HCEC 1CT (cell line): ENCODE measurements around the gene PPP1R2.
A peak's percentile ranks its signal among the peaks of the same experiment; 100 is the strongest.

Source experiments
- DNase-seq: peaks from one replicate; pipeline ENCODE4 v3.0.0-alpha.2; 2017

The PPP1R2 gene

GRCh38 chr3:195563317-195563716 lies 20.2 kb upstream of the PPP1R2 start:
- no peak for DNase-seq

DNA sequence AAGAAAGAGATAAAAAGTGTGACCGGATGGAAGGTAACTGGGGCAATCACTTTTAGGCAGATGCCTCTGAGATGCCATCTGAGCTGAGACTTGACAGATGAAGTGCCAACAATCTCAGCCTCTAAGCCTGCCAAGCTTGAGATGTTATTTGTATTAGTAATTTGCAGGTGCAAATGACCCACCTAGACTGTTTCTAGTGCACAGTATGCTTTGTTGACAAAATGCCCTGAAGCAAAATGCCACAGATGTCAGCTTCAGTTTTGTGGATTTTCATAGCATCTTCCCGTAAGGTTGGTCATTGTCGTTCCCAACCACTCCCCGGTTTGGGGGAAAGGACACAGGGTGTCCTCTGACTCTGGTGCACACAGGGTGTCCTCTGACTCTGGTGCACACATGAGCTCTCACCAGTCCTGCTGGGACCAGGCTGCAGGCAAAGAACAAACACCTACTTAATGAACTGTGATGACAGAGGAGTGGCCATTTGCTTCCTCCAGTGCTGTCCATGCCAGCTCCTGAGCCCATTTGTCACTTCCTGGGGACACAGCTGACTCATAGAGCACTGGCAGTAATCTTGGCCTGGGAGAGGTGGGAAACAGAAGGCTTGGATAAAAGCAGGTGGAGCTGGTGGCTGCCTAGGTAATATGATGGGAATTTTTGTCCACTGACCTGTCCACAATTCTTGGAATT lies 16.7 kb upstream of the PPP1R2 start:
- DNase-seq = no peak

- DNase-seq = peak; percentile 7
Observed at GRCh38 chr3:195558602-195559001, 15.5 kb upstream of the PPP1R2 start.

GRCh38 chr3:195557322-195557721 lies 14.2 kb upstream of the PPP1R2 start:
- DNase-seq = no peak

- DNase-seq = no peak
Observed at GRCh38 chr3:195556390-195556789, 13.3 kb upstream of the PPP1R2 start.

GRCh38 chr3:195555110-195555509 lies 12.0 kb upstream of the PPP1R2 start:
- DNase-seq = no peak

GRCh38 chr3:195554458-195554857 lies 11.3 kb upstream of the PPP1R2 start:
- no peak for DNase-seq

GRCh38 chr3:195553268-195553667 lies 10.1 kb upstream of the PPP1R2 start:
- no peak for DNase-seq

DNA sequence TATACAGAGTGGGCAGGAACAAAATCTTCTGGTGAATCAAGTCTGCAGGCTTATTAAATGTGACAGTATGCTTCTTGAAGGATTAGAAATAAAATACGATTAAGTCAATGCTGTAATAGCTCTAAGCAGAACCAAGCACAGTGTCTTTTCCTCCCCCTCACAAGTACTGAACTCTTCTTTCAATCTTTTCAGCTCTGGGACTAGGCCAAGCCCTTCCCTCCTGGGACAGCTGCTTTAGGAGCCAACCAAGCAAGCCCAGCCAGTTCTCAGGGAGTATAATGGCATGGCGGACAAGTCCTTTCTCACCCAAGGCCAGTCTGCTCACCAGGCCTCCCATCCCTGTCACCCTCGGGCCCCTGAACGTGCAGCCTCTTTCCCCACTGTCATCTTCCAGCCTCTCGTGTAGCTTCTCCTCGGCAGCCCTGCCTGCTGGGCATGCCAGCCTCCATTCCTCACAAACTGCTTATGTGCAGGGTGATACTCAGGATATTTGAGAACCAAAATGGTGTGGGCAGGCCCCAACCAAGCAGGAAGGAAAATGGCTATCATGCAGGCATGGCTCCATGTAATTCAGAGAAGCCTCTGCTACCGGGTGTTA lies 8.4 kb upstream of the PPP1R2 start:
- no peak for DNase-seq

DNA sequence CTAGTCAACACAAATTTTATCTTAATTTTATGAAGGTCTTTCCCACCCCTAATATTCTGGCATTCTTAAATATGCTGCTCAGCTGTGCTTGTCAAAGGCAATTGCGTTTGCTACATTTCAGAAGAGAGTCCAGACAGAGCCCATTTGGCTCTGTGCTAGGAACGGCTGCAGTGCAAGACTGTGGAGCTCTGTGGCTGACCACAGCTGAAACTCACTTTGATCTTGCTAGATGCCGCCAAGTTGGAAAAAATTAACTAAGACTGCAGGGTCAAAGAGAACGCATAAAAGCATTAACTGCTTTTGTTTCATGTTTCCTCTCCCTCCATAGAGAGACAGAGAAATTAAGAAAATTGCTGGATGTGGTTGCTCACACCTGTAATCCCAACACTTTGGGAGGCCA lies 7.6 kb upstream of the PPP1R2 start:
- DNase-seq = no peak

DNA sequence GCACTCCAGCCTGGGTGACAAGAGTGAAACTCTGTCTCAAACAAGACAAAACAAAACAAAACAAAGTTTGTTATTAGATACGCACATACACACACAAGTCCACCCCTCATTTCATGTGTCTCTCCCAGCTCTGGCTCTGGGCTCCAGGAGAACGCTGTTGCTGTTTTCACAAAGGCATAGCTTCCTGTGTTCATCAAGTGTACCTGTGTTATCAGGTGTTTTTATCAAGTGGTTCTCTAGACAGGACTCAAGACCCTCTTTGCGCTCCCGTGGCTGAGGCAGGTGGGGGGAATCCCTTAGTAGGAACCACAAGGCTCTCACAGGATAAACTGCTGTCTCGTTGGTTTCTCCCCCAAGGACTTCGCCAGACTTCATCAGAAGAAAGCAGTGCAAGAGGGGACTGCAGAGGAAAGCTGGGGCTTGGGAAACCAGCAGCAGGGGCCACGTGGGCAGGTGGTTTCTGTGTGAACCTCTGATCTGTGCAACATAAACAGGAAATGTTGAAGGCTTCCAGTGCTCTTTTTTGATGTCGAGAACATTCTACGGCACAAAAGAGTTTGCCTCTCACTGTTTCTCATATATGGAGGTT lies 6.9 kb upstream of the PPP1R2 start:
- no peak for DNase-seq

DNA sequence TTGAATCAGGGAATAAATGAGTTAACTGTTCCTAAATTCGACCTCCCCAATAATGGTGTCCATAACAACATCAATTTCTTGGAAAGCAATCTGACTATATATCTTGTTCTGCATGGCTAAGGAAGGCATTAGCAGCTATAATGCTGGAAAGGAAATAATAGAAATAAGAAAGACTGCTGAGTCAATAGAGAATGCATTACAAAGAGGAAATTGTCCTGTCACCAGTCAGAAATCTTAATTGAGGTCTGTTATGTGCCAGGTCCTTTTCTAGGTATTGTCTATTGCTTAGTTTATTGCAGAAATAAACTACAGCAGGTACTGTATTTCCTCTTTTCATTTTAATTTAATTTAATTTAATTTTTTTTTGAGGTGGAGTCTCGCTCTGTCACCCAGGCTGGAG lies 5.9 kb upstream of the PPP1R2 start:
- DNase-seq = no peak

- DNase-seq = no peak
Observed at GRCh38 chr3:195548501-195548900, 5.4 kb upstream of the PPP1R2 start.

- no peak for DNase-seq
Observed at GRCh38 chr3:195548006-195548405, 4.9 kb upstream of the PPP1R2 start.

DNA sequence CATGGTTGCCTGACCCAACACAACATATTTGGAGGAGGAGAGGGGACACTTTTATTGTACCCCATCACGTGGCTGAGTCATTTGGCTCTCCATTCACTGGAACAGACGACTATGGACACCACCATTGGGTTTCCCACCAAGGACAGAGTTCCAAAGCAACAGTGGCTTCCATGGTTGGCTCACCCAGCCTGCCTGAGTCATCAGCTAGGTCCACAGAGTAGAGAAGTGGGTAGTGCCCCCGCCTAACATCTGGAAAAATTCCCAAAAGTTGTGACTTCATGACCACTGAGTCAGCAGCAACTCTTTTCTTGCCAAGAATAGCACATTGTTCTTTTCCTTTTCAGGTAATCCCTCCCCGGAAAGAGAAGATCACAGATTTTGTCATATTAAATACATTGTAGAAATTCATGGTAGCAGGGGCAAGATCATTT lies 3.0 kb upstream of the PPP1R2 start:
- peak; percentile 71 for DNase-seq

DNA sequence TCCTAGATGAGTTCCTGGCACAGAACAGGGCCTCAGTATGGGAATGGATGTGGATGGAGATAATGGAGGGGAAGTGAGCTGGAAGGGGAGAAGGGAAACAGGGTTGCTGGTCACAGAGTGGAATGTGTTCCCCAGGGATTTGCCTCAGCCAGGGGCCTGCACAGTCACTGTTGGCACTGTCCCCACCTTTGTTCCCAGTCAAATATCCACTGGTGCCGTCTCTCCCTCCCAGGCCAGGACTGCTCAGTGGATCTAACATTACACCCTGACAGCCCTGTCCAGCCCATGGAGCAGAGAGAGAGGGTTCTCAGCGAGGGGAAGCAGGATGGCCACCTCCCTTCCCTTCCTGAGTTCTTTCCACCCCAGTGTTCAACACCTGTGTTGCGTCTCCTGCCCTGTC lies 1.5 kb upstream of the PPP1R2 start:
- DNase-seq = no peak

- no peak for DNase-seq
Observed at GRCh38 chr3:195544230-195544536, 1.1 kb upstream of the PPP1R2 start.

DNA sequence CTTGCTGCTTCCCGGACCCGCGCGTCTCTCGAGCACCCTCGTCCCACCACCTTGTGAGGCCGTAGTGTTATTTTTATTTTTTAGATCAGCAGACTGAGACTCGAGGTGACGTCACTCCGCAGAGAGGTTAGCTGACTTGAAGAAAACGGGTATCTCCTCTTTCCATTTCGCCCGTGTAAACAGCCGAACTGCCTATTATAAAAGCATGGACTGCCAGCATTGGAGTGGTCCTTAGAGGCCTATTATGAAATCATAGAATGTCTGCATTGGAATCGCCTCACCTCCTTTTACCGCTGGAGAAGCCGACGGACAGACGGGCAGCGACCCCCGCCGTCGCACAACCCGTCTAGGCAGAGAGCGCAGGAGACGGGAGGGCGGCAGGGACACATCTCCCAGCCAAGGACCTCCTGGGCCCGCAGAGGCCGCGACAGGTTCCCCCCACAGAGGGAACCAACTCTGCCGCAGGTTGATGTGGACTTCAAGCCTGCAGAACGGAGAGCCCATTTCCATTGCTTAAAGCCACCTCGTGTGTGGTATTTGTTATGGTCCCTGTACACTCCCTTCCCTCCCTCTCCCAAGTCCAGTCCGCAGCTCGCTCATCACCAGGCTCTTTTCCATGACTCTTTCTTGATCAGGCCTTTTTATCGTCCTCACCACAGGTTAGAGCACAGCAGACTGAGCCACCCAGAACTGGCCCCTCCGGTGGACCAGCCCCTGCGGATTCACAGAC lies 540 bp upstream of the PPP1R2 start:
- DNase-seq = no peak

DNA sequence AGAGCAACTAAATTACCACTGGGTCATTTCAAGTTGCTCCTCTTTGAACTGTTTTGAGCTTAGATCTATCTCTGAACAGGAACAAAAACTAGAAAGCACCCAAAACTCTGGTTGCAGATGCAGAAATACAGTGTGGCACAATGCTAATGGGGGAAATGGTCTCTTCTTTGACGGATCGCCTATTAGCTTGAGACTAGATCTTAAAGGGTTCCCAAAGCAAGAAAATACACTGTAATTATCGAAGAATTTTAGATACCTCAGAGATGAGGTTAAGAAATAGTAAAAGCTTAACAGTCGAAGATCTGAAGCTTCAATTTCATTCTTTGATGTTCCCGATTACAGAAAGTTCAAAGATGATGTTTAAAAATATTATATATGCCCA lies 818 bp downstream of the PPP1R2 start:
- DNase-seq = no peak

GRCh38 chr3:195540511-195540910 lies 2.6 kb downstream of the PPP1R2 start:
- no peak for DNase-seq

- DNase-seq = no peak
Observed at GRCh38 chr3:195540027-195540426, 3.1 kb downstream of the PPP1R2 start.

DNA sequence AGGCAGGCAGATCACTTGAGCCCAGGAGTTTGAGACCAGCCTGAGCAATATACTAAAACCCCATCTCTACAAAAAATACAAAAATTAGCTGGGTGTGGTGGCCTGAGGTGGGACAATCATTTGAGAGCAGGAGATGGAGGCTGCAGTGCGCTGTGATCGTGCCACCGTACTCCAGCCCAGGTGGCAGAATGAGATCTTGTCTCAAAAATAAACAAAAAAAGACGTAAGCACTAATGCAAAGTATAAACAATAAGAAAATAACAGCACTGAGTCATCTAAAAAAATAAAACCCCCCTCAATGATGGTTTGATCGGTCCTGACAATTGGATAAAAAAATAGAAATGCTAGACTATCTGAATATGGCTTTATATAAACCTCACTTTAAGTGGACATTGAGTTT lies 3.6 kb downstream of the PPP1R2 start:
- no peak for DNase-seq

GRCh38 chr3:195537995-195538394 lies 5.1 kb downstream of the PPP1R2 start:
- no peak for DNase-seq

GRCh38 chr3:195535293-195535692 lies 7.8 kb downstream of the PPP1R2 start:
- no peak for DNase-seq
